Tibial nerve (tissue), 4 donors: ENCODE data around the gene EYA3. TPM values are rescaled to one million over a fixed set of nuclear protein-coding genes. Genes with fewer than 3 reads are reported as not detected.

Source experiments
- DNase-seq, 2 donors: peaks; one replicate each; pipeline ENCODE4 v3.0.0-alpha.2; 2019; ENCODE audit warnings: low spot score in 2 of 2
- H3K27ac ChIP-seq, 4 donors: fragments of 200-600 bp; sonication (generic) in 3 of 4; one replicate each; pipeline ENCODE4 v1.5.1; 2017 to 2019; ENCODE audit warnings: mild to moderate bottlenecking in 1 of 4
- H3K27me3 ChIP-seq, 2 donors: fragments of 200-600 bp; sonication (generic) in 1 of 2; one replicate each; pipeline versions ENCODE4 v1.5.1 to v1.6.0; 2017 to 2019
- H3K36me3 ChIP-seq, 3 donors: fragments of 200-600 bp; sonication (generic); one replicate each; pipeline ENCODE4 v1.5.1; 2018 to 2019
- H3K4me1 ChIP-seq, 4 donors: fragments of 200-600 bp; sonication (generic) in 3 of 4; one replicate each; pipeline ENCODE4 v1.5.1; 2017 to 2019
- H3K4me3 ChIP-seq, 4 donors: fragments of 200-600 bp; sonication (generic) in 3 of 4; one replicate each; pipeline ENCODE4 v1.5.1; 2017 to 2019; ENCODE audit warnings: mild to moderate bottlenecking in 1 of 4, moderate library complexity in 1 of 4
- H3K9me3 ChIP-seq, 4 donors: fragments of 200-600 bp; sonication (generic) in 3 of 4; one replicate each; pipeline ENCODE4 v1.5.1; 2017 to 2019
- EP300 ChIP-seq, 2 donors: sonication (generic); formaldehyde crosslinking; IDR thresholded peaks; one replicate each; pipeline ENCODE4 v1.6.1; 2017; ENCODE audit warnings: antibody characterized with exemption in 2 of 2, mild to moderate bottlenecking in 1 of 2
- POLR2A ChIP-seq, 2 donors: fragments of 450-650 bp; IDR thresholded peaks; one replicate each; pipeline ENCODE4 v1.6.1; 2017; ENCODE audit warnings: antibody characterized with exemption in 2 of 2, mild to moderate bottlenecking in 2 of 2, moderate library complexity in 2 of 2
- WGBS, 2 donors: methylation state at CpG; one replicate each; pipeline ENCODE4 v1.1.5; 2018; 5-methylcytosine and 5-hydroxymethylcytosine counted together
- total RNA-seq, 4 donors: library from RNA; depleted of rRNA; stranded (reverse); fragments of >200 nt; gene quantifications; one replicate each; pipeline ENCODE4 v1.1.0, GENCODE V29; 2016
- TF ChIP-seq, protein P1 (sequence below), 5 experiments: fragments of 200-600 bp in 3 of 5; fragments of 450-650 bp in 2 of 5; sonication (generic) in 3 of 5; IDR thresholded peaks; one replicate each; pipeline ENCODE4 v1.5.1; 2016 to 2019; ENCODE audit warnings: antibody characterized with exemption in 5 of 5, mild to moderate bottlenecking in 3 of 5, moderate library complexity in 2 of 5

The EYA3 gene
- total RNA-seq, 4 donors from 2014 or later, result 9.2 to 17.6 (median 14.6) TPM

DNA sequence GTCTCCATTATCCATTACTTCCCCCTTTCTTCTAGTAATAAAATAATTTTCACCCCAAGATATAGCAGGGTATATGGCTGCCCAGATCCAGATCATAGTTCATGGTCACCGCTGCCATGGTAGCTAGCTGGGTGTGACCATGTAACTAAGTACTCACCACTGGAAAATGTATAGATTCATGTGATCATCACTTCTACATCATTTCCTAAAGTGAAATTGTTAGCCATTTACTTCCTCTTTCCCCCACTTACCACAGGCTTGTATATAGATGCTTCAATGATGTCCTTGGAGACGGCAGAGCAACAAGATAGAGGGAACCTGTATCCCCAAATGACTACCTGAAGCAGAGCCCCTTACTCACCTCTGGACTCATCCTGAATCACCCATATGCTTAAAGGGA is 22.7 kb upstream of the EYA3 start:
- TF ChIP-seq, protein P1, sequence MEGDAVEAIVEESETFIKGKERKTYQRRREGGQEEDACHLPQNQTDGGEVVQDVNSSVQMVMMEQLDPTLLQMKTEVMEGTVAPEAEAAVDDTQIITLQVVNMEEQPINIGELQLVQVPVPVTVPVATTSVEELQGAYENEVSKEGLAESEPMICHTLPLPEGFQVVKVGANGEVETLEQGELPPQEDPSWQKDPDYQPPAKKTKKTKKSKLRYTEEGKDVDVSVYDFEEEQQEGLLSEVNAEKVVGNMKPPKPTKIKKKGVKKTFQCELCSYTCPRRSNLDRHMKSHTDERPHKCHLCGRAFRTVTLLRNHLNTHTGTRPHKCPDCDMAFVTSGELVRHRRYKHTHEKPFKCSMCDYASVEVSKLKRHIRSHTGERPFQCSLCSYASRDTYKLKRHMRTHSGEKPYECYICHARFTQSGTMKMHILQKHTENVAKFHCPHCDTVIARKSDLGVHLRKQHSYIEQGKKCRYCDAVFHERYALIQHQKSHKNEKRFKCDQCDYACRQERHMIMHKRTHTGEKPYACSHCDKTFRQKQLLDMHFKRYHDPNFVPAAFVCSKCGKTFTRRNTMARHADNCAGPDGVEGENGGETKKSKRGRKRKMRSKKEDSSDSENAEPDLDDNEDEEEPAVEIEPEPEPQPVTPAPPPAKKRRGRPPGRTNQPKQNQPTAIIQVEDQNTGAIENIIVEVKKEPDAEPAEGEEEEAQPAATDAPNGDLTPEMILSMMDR (IDR thresholded peaks at IDR 0.05), result no peak
- no peak for TF ChIP-seq POLR2A (IDR thresholded peaks at IDR 0.05)
- no peak for TF ChIP-seq EP300 (IDR thresholded peaks at IDR 0.05)
- no peak overlapping the region for H3K27ac ChIP-seq
- H3K27me3 ChIP-seq, result no peaks in the 10 kb centered on the region
- no peaks in the 10 kb centered on the region for H3K36me3 ChIP-seq
- H3K4me1 ChIP-seq, result no peaks in the 10 kb centered on the region
- no peaks in the 10 kb centered on the region for H3K9me3 ChIP-seq
- no peak overlapping the region for H3K4me3 ChIP-seq
- WGBS, 2 donors, result 78 to 91% methylated on average over 2 of the region's 2 CpGs
- no peak for DNase-seq

DNA sequence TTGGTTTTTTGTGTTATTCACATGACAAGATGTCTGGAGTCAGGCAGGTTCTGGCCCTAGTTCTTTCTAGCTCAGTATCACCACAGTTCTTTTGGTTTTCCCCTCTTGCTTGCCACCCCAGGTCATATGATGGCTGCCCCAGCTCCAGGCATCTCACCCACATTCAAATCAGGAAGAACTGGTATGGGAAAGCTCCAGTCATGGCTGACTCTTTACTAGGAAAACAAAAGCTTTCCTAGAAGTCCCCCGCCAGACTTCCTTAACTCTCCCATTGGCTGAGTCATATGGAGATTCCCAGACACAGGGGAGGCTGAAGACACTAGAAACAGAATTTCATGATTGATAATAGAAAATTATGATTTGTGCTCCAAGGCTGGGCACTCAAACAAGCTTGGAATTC is 22.1 kb upstream of the EYA3 start:
- DNase-seq, result no peak
- H3K4me1 ChIP-seq, result no peaks in the 10 kb centered on the region
- H3K9me3 ChIP-seq, result no peaks in the 10 kb centered on the region
- 77 to 88% methylated on average over 1 of the region's 1 CpG for WGBS, 2 donors
- peak overlapping the region in 1 of 4 donors; percentile 22 for H3K27ac ChIP-seq
- no peaks in the 10 kb centered on the region for H3K36me3 ChIP-seq
- no peak overlapping the region for H3K4me3 ChIP-seq
- H3K27me3 ChIP-seq, result no peaks in the 10 kb centered on the region
- TF ChIP-seq EP300 (IDR thresholded peaks at IDR 0.05) (no peak), POLR2A (IDR thresholded peaks at IDR 0.05) (no peak)
- TF ChIP-seq, protein P1 (IDR thresholded peaks at IDR 0.05), result no peak

DNA sequence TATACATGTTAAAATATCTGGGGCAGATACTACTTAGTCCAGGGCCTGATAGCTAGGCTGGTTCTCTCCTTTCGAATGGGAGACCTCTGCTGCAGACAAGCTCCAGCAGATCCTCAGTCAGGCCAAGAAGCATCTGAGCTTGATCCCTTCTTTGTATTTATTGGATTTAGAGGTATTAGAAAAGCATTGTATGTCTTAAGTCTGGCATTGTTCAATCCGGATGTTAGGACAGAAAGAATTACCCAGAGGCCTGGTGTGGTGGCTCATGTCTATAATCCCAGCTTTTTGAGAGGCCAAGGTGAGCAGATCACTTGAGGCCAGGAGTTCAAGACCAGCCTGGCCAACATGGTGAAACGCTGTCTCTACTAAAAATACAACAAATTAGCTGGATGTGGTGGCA is 21.2 kb upstream of the EYA3 start:
- 85 to 88% methylated on average over 3 of the region's 3 CpGs for WGBS, 2 donors
- peaks cover 0 to 5% (median 0%) of the 10 kb centered on the region in 4 donors for H3K4me1 ChIP-seq

DNA sequence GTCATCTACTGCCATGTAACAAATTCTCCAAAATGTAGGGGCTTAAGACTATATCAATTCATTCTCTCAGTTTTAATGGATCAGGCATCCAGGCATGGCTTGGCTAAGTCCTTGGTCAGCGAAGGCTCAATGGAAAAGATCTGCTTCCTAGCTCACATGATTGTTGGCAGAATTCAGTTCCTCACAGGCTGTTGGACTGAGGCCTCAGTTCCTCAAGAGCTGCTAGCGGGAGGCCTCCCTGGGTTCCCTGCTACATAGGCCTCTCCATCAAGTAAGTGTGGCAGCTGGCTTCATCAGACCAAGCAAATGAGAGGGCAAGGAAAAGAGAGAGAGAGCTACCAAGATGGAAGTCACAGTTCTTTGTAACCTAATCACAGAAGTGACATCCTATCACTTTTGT is 19.6 kb upstream of the EYA3 start:
- WGBS, 2 donors, result 75 to 87% methylated on average over 2 of the region's 2 CpGs
- no peak for TF ChIP-seq POLR2A (IDR thresholded peaks at IDR 0.05)
- TF ChIP-seq, protein P1 (IDR thresholded peaks at IDR 0.05), result no peak
- TF ChIP-seq EP300 (IDR thresholded peaks at IDR 0.05), result peak in 1 of 2 donors; percentile 7
- H3K4me3 ChIP-seq, result no peak overlapping the region
- no peaks in the 10 kb centered on the region for H3K9me3 ChIP-seq
- H3K27ac ChIP-seq, result no peak overlapping the region
- H3K27me3 ChIP-seq, result no peaks in the 10 kb centered on the region
- peaks cover 0 to 8% (median 0%) of the 10 kb centered on the region in 4 donors for H3K4me1 ChIP-seq
- no peaks in the 10 kb centered on the region for H3K36me3 ChIP-seq
- DNase-seq, result no peak

More for the DNA sequence above, 21.2 kb upstream of the EYA3 start:
- no peak overlapping the region for H3K27ac ChIP-seq
- DNase-seq, result no peak
- H3K36me3 ChIP-seq, result no peaks in the 10 kb centered on the region
- no peak for TF ChIP-seq EP300 (IDR thresholded peaks at IDR 0.05)
- no peak overlapping the region for H3K4me3 ChIP-seq
- H3K27me3 ChIP-seq, result no peaks in the 10 kb centered on the region
- H3K9me3 ChIP-seq, result no peaks in the 10 kb centered on the region

DNA sequence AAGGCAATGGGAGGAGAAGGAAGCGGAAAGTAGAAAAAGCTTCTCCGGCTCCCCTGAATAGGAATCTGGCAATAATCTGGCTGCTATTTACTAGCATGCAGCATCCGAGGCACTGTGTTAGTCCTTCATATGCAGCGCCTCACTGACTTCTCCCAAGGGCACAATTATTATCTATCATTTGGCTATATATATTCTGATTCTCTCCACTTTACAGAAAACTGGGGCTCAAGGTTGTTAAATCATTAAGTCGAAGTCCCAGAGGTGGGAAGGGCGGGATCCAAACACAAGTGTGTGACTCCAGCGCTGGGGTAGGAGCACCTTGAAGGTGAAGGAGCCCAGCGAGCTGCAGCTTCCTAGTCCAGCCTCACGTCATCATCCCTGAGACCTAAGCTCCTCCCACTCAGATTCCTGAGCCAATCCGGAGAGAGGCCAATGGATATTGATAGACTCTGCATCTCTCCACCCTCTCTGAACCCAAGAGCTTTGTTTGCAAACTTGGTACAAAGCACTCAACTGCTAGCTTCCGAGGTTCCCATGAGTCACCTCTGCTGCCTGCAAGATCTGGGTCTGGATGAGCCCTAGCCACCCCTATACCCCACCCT is 16.6 kb upstream of the EYA3 start:
- Histone ChIP-seq H3K27ac (peak overlapping the region in 2 of 4 donors; percentile 25 to 26), H3K4me1 (peaks cover 0 to 8% (median 0%) of the 10 kb centered on the region in 4 donors), H3K27me3 (no peaks in the 10 kb centered on the region), H3K36me3 (no peaks in the 10 kb centered on the region), H3K9me3 (no peaks in the 10 kb centered on the region), H3K4me3 (peak overlapping the region in 3 of 4 donors; percentile 12 to 33 (median 17))
- no peak for TF ChIP-seq POLR2A (IDR thresholded peaks at IDR 0.05)
- TF ChIP-seq EP300 (IDR thresholded peaks at IDR 0.05), result no peak
- TF ChIP-seq, protein P1 (IDR thresholded peaks at IDR 0.05), result no peak
- no peak for DNase-seq
- WGBS, 2 donors, result 26% methylated on average over 11 of the region's 11 CpGs
